ENCODE data around the gene PTPRZ1. TPM values are rescaled to one million over a fixed set of nuclear protein-coding genes. Genes with fewer than 3 reads are reported as not detected.

PTPRZ1 gene
- total RNA-seq, 1 donor from 2014 or later: 8.1 TPM

DNA sequence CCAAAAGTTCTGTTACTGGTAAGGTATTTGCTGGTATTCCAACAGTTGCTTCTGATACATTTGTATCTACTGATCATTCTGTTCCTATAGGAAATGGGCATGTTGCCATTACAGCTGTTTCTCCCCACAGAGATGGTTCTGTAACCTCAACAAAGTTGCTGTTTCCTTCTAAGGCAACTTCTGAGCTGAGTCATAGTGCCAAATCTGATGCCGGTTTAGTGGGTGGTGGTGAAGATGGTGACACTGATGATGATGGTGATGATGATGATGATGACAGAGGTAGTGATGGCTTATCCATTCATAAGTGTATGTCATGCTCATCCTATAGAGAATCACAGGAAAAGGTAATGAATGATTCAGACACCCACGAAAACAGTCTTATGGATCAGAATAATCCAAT, 140.1 kb downstream of the PTPRZ1 start:
- intact Hi-C loops (cut with DNase I): no loop called here
- TF ChIP-seq, protein P1, sequence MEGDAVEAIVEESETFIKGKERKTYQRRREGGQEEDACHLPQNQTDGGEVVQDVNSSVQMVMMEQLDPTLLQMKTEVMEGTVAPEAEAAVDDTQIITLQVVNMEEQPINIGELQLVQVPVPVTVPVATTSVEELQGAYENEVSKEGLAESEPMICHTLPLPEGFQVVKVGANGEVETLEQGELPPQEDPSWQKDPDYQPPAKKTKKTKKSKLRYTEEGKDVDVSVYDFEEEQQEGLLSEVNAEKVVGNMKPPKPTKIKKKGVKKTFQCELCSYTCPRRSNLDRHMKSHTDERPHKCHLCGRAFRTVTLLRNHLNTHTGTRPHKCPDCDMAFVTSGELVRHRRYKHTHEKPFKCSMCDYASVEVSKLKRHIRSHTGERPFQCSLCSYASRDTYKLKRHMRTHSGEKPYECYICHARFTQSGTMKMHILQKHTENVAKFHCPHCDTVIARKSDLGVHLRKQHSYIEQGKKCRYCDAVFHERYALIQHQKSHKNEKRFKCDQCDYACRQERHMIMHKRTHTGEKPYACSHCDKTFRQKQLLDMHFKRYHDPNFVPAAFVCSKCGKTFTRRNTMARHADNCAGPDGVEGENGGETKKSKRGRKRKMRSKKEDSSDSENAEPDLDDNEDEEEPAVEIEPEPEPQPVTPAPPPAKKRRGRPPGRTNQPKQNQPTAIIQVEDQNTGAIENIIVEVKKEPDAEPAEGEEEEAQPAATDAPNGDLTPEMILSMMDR (IDR thresholded peaks at IDR 0.05): no peak
- no peak for TF ChIP-seq POLR2AphosphoS5 (IDR thresholded peaks at IDR 0.05; ENCODE audit: insufficient read depth in 1 of 2, low read depth in 1 of 2)
- TF ChIP-seq POLR2A (IDR thresholded peaks at IDR 0.05): no peak

DNA sequence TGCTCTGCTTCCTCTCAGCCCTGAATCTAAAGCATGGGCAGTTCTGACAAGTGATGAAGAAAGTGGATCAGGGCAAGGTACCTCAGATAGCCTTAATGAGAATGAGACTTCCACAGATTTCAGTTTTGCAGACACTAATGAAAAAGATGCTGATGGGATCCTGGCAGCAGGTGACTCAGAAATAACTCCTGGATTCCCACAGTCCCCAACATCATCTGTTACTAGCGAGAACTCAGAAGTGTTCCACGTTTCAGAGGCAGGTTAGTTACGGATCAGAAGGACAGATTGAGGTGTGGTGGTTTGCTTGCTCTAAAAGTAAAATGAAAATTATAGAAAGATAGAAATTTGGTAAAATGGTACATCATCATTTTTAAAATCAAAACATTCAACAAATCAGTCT, 140.7 kb downstream of the PTPRZ1 start:
- Histone ChIP-seq H3K36me3 (no peaks in the 10 kb centered on the region), H3K4me3 (no peak overlapping the region), H3K27me3 (no peaks in the 10 kb centered on the region), H3K4me1 (no peaks in the 10 kb centered on the region), H3K9me3 (no peaks in the 10 kb centered on the region), H3K27ac (no peak overlapping the region)
- TF ChIP-seq, protein P1 (IDR thresholded peaks at IDR 0.05): no peak
- no peak for TF ChIP-seq POLR2A (IDR thresholded peaks at IDR 0.05)
- TF ChIP-seq POLR2AphosphoS5 (IDR thresholded peaks at IDR 0.05; ENCODE audit: insufficient read depth in 1 of 2, low read depth in 1 of 2): no peak
- intact Hi-C loops (cut with DNase I): no loop called here
- no peak for DNase-seq (ENCODE audit: extremely low spot score in 2 of 2)

More for the DNA sequence above, 140.1 kb downstream of the PTPRZ1 start:
- Histone ChIP-seq H3K4me3 (no peak overlapping the region), H3K4me1 (no peaks in the 10 kb centered on the region), H3K36me3 (no peaks in the 10 kb centered on the region), H3K9me3 (no peaks in the 10 kb centered on the region), H3K27ac (no peak overlapping the region), H3K27me3 (no peaks in the 10 kb centered on the region)
- DNase-seq (ENCODE audit: extremely low spot score in 2 of 2): no peak

DNA sequence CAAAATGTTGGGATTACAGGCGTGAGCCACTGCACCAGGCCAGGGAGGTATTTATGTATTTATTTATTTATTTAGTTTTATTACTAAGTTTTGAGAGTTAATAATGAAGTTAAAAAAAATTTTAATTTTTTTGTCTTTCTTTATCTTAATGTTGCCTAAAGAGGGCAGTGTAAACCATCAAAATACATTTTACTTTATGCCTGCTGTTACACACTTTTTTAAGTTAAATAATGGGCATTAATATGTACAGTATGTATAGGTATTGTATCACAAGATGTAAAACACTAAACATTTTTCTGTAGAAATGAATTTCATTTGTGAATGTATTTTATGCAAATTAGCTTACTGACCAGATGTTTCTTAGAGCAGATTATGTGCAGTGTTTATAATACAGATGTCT, 141.7 kb downstream of the PTPRZ1 start:
- no peak for DNase-seq (ENCODE audit: extremely low spot score in 2 of 2)
- TF ChIP-seq POLR2AphosphoS5 (IDR thresholded peaks at IDR 0.05; ENCODE audit: insufficient read depth in 1 of 2, low read depth in 1 of 2) (no peak), POLR2A (IDR thresholded peaks at IDR 0.05) (no peak)
- TF ChIP-seq, protein P1 (IDR thresholded peaks at IDR 0.05): no peak
- intact Hi-C loops (cut with DNase I): no loop called here
- H3K27me3 ChIP-seq: no peaks in the 10 kb centered on the region
- H3K27ac ChIP-seq: no peak overlapping the region
- no peak overlapping the region for H3K4me3 ChIP-seq
- H3K36me3 ChIP-seq: no peaks in the 10 kb centered on the region
- no peaks in the 10 kb centered on the region for H3K4me1 ChIP-seq
- H3K9me3 ChIP-seq: no peaks in the 10 kb centered on the region

DNA sequence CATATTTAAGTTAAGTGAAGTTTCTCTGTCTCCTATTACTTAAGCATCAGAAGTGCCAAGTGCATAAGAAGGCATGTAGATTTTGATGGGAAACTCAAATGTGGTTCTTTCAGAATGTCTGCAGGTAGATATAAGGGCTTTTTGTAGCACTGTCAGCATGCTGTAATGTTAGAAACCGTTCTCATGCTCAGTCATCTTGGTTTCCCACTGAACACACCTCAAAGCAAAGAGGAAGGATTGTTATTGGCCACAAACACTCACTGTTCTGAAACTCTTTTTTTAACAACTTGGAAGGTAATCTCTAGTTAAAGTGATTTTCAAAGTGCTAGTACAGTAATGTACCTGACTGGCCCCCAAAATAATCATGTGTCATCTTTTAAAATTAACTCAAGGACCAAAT, 145.1 kb downstream of the PTPRZ1 start:
- intact Hi-C loops (cut with DNase I): no loop called here
- no peak overlapping the region for H3K27ac ChIP-seq
- DNase-seq (ENCODE audit: extremely low spot score in 2 of 2): no peak
- H3K27me3 ChIP-seq: no peaks in the 10 kb centered on the region
- no peak overlapping the region for H3K4me3 ChIP-seq
- no peaks in the 10 kb centered on the region for H3K9me3 ChIP-seq
- H3K36me3 ChIP-seq: no peaks in the 10 kb centered on the region
- no peaks in the 10 kb centered on the region for H3K4me1 ChIP-seq
- TF ChIP-seq POLR2AphosphoS5 (IDR thresholded peaks at IDR 0.05; ENCODE audit: insufficient read depth in 1 of 2, low read depth in 1 of 2) (no peak), POLR2A (IDR thresholded peaks at IDR 0.05) (no peak)
- TF ChIP-seq, protein P1 (IDR thresholded peaks at IDR 0.05): no peak

DNA sequence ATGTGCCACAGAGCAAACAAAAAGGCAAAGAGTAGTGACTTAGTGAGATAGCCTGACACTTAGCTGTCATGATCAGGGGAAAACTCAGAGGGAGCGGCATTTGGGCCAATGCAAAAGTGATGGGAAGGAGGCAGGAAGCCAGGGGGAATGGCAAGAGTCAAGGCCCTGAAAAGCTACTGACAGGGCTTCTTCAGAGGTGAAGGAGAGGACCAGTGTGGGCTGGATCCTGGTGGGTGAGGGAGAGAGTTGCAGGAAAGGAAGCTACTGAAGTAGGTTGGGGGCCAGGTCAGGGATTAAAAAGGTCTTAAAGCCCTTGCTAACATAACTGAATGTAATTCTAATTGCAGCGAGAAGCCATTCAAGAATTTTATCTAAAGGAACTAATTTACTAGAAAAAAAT, 154.1 kb downstream of the PTPRZ1 start:
- Histone ChIP-seq H3K27ac (no peak overlapping the region), H3K4me1 (no peaks in the 10 kb centered on the region), H3K27me3 (no peaks in the 10 kb centered on the region), H3K4me3 (no peak overlapping the region), H3K36me3 (no peaks in the 10 kb centered on the region), H3K9me3 (no peaks in the 10 kb centered on the region)
- intact Hi-C loops (cut with DNase I): no loop called here
- DNase-seq (ENCODE audit: extremely low spot score in 2 of 2): no peak
- TF ChIP-seq POLR2A (IDR thresholded peaks at IDR 0.05) (no peak), POLR2AphosphoS5 (IDR thresholded peaks at IDR 0.05; ENCODE audit: insufficient read depth in 1 of 2, low read depth in 1 of 2) (no peak)
- TF ChIP-seq, protein P1 (IDR thresholded peaks at IDR 0.05): no peak

All from vagina (tissue), 2 donors.